K562 (cell line): ENCODE results near the gene IL31RA.

Source experiments
- CEBPB ChIP-seq: fragments of 450-650 bp; IDR thresholded peaks from 2 replicates; pipeline ENCODE4 v1.6.1; 2016; ENCODE audit warnings: missing genetic modification characterization, missing compliant biosample characterization
- EGR1 ChIP-seq: fragments of 450-650 bp; conservative IDR thresholded peaks from 2 replicates; pipeline ENCODE4 v1.6.1; 2017; ENCODE audit warnings: mild to moderate bottlenecking
- HDAC2 ChIP-seq: fragments of 450-650 bp; IDR thresholded peaks from 2 replicates; pipeline ENCODE4 v1.6.1; 2016; ENCODE audit warnings: mild to moderate bottlenecking
- SIN3A ChIP-seq, 2 experiments: fragments of 150-350 bp in 1 of 2; IDR thresholded peaks; 2 replicates each; pipeline ENCODE4 v1.6.1; 2011 to 2016; ENCODE audit warnings: borderline replicate concordance in 2 of 2, low read depth in 2 of 2, low read length in 2 of 2, mild to moderate bottlenecking in 2 of 2, moderate library complexity in 2 of 2; ENCODE audit not compliant: control insufficient read depth in 1 of 2
- SIX5 ChIP-seq, 2 experiments: IDR thresholded peaks; 2 replicates each; pipeline ENCODE4 v1.6.1; 2011; ENCODE audit warnings: low read length in 2 of 2, borderline replicate concordance in 1 of 2, low read depth in 1 of 2, mild to moderate bottlenecking in 1 of 2, moderate library complexity in 1 of 2; ENCODE audit not compliant: insufficient read depth in 1 of 2
- SMAD3 ChIP-seq: fragments of 450-650 bp; formaldehyde crosslinking; conservative IDR thresholded peaks from 2 replicates; pipeline ENCODE4 v1.4.0; 2020; ENCODE audit warnings: mild to moderate bottlenecking
- SREBF2 ChIP-seq: sonication (generic); formaldehyde crosslinking; IDR thresholded peaks from 2 replicates; pipeline ENCODE4 v1.4.0; 2020; ENCODE audit warnings: mild to moderate bottlenecking, missing genetic modification reagents
- TF ChIP-seq, protein P1 (sequence below): fragments of 250-450 bp; sonication (Bioruptor Pico); IDR thresholded peaks from 2 replicates; pipeline ENCODE4 v1.5.1; 2021; ENCODE audit warnings: mild to moderate bottlenecking
- TF ChIP-seq, protein P2 (sequence below), 3 experiments: IDR thresholded peaks in 2 of 3; conservative IDR thresholded peaks in 1 of 3; 2 replicates each; pipeline ENCODE4 v1.5.1; 2011 to 2012; ENCODE audit warnings: low read length in 3 of 3, mild to moderate bottlenecking in 3 of 3, control low read depth in 2 of 3, improper control_type of control experiment in 1 of 3, inconsistent platforms in 1 of 3, low read depth in 1 of 3, mixed read lengths in 1 of 3, moderate library complexity in 1 of 3; ENCODE audit not compliant: insufficient read depth in 2 of 3

DNA sequence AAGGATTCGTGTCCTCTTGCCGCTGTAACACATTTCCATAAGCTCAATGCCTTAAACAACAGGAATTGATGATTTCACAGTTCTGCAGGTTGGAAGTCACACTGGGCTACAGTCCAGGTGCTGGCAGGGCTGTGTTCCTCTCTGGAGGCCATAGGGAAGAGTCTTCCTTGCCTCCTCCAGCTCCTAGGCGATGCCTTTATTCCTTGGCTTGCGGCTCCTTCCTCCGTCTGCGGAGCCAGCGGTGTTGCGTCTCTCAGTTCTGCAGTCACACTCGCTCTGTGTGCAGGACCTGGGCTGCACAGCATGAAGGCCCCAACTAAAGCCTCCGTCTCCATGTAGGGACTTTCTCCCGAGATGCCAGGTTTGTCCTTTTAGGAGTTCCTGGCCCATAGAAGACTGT lies 73.6 kb downstream of the IL31RA start:
- TF ChIP-seq EGR1, result no peak
- TF ChIP-seq HDAC2, result no peak
- TF ChIP-seq SMAD3 (CRISPR knock-in tag), result no peak
- no peak for TF ChIP-seq SREBF2 (CRISPR knock-in tag)
- TF ChIP-seq SIN3A (IDR thresholded peaks at IDR 0.05; ENCODE audit: borderline replicate concordance in 2 of 2, control insufficient read depth in 1 of 2, low read depth in 2 of 2, low read length in 2 of 2), result no peak
- TF ChIP-seq, protein P1, sequence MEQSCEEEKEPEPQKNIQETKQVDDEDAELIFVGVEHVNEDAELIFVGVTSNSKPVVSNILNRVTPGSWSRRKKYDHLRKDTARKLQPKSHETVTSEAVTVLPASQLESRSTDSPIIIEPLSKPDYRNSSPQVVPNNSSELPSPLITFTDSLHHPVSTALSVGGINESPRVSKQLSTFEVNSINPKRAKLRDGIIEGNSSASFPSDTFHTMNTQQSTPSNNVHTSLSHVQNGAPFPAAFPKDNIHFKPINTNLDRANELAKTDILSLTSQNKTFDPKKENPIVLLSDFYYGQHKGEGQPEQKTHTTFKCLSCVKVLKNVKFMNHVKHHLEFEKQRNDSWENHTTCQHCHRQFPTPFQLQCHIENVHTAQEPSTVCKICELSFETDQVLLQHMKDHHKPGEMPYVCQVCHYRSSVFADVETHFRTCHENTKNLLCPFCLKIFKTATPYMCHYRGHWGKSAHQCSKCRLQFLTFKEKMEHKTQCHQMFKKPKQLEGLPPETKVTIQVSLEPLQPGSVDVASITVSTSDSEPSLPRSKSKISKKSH, result no peak
- no peak for TF ChIP-seq SIX5 (IDR thresholded peaks at IDR 0.05; ENCODE audit: borderline replicate concordance in 1 of 2, insufficient read depth in 1 of 2, low read depth in 1 of 2, low read length in 2 of 2)
- TF ChIP-seq, protein P2, sequence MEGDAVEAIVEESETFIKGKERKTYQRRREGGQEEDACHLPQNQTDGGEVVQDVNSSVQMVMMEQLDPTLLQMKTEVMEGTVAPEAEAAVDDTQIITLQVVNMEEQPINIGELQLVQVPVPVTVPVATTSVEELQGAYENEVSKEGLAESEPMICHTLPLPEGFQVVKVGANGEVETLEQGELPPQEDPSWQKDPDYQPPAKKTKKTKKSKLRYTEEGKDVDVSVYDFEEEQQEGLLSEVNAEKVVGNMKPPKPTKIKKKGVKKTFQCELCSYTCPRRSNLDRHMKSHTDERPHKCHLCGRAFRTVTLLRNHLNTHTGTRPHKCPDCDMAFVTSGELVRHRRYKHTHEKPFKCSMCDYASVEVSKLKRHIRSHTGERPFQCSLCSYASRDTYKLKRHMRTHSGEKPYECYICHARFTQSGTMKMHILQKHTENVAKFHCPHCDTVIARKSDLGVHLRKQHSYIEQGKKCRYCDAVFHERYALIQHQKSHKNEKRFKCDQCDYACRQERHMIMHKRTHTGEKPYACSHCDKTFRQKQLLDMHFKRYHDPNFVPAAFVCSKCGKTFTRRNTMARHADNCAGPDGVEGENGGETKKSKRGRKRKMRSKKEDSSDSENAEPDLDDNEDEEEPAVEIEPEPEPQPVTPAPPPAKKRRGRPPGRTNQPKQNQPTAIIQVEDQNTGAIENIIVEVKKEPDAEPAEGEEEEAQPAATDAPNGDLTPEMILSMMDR (IDR thresholded peaks at IDR 0.05 in 2 of 3, conservative IDR thresholded peaks at IDR 0.05 in 1 of 3; ENCODE audit: insufficient read depth in 2 of 3, low read depth in 1 of 3, low read length in 3 of 3), result no peak
- no peak for TF ChIP-seq CEBPB (tag)
